HCT116 (cell line): ENCODE data around the gene PTCH2. TPM values are rescaled to one million over a fixed set of nuclear protein-coding genes. Genes with fewer than 3 reads are reported as not detected.

Experiments
- ATAC-seq: fragments of 200-7000 bp; cut with Tn5 transposase; 2 replicates; pipeline ENCODE4 v1.9.1; 2020; ENCODE audit warnings: mild to moderate bottlenecking, moderate library complexity
- BruUV-seq: library from RNA; stranded (reverse); fragments of 400-500 nt; replicated peaks from 2 replicates; lab custom pipeline; 2021; lab: Mats Ljungman, UMichigan
- CTCF ChIA-PET: fragments of 300-600 bp; sonication (Branson Sonifier 250); formaldehyde crosslinking; loops from one replicate; lab custom pipeline; 2021; ENCODE audit warnings: antibody characterized with exemption; lab: Charles Lee
- POLR2A ChIA-PET: fragments of 300-600, 350-600 bp; sonication (Branson Sonifier 250); formaldehyde crosslinking; loops from one replicate; lab custom pipeline; 2021; ENCODE audit warnings: antibody characterized with exemption; lab: Charles Lee
- RAD21 ChIA-PET, 2 experiments: fragments of 300-600 bp; sonication (Branson Sonifier 250); formaldehyde crosslinking; loops; one replicate each; lab custom pipeline; 2023; ENCODE audit warnings: low total read pairs in 2 of 2; ENCODE audit not compliant: uncharacterized antibody in 2 of 2, unreplicated experiment in 2 of 2, low non-redundant PET in 1 of 2; lab: Charles Lee
- DNase-seq: peaks from one replicate; pipeline ENCODE4 v3.0.0-alpha.2; 2010; ENCODE audit warnings: low read depth, low spot score
- H2AFZ ChIP-seq: fragments of 200-600 bp; shearing (Covaris generic), sonication (generic); 2 replicates; pipeline ENCODE4 v1.6.1; 2017; ENCODE audit warnings: low read depth, mixed run types, mixed read lengths, antibody characterized with exemption, low read length; ENCODE audit not compliant: poor library complexity, severe bottlenecking
- H3K27ac ChIP-seq: 2 replicates; pipeline ENCODE4 v1.5.1; 2012; ENCODE audit warnings: low read depth, low read length
- H3K27me3 ChIP-seq: fragments of 200-600 bp; sonication (generic); 2 replicates; pipeline ENCODE4 v1.6.1; 2016; ENCODE audit warnings: mixed run types, low read length, mixed read lengths; ENCODE audit not compliant: insufficient read depth
- H3K36me3 ChIP-seq, 2 experiments: fragments of 200-500 bp in 1 of 2; fragments of 200-600 bp in 1 of 2; sonication (Bioruptor generic) in 1 of 2; sonication (generic) in 1 of 2; 2 replicates each; pipeline versions ENCODE4 v1.5.1 to v1.6.1; 2014 to 2016; ENCODE audit warnings: low read length in 2 of 2, inconsistent platforms in 1 of 2, mixed read lengths in 1 of 2, mixed run types in 1 of 2; ENCODE audit not compliant: insufficient read depth in 2 of 2, control insufficient read depth in 1 of 2
- H3K4me1 ChIP-seq, 2 experiments: fragments of 200-600 bp in 1 of 2; sonication (generic) in 1 of 2; 2 replicates each; pipeline versions ENCODE4 v1.5.1 to v1.6.1; 2012 to 2017; ENCODE audit warnings: low read length in 2 of 2, inconsistent platforms in 1 of 2, mild to moderate bottlenecking in 1 of 2, mixed read lengths in 1 of 2, mixed run types in 1 of 2, moderate library complexity in 1 of 2; ENCODE audit not compliant: insufficient read depth in 2 of 2, control insufficient read depth in 1 of 2
- H3K4me2 ChIP-seq: fragments of 200-600 bp; sonication (generic); 2 replicates; pipeline ENCODE4 v1.6.1; 2017; ENCODE audit warnings: mixed run types, low read length, mixed read lengths
- H3K4me3 ChIP-seq, 2 experiments: fragments of 200-600 bp in 1 of 2; sonication (generic) in 1 of 2; replicated peaks in 1 of 2; 2 replicates each; pipeline ENCODE4 v1.5.1; 2011 to 2016; ENCODE audit warnings: low read length in 2 of 2, control low read depth in 1 of 2, low read depth in 1 of 2, mild to moderate bottlenecking in 1 of 2, mixed read lengths in 1 of 2, mixed run types in 1 of 2
- H3K79me2 ChIP-seq: fragments of 200-600 bp; sonication (generic); 2 replicates; pipeline ENCODE4 v1.6.1; 2017; ENCODE audit warnings: mild to moderate bottlenecking, mixed run types, low read length, moderate library complexity, mixed read lengths; ENCODE audit not compliant: insufficient read depth
- H3K9ac ChIP-seq: fragments of 200-600 bp; sonication (generic); 2 replicates; pipeline ENCODE4 v1.6.1; 2016; ENCODE audit warnings: low read length, mixed read lengths
- H3K9me2 ChIP-seq: fragments of 200-600 bp; sonication (generic), shearing (Covaris generic); 2 replicates; pipeline ENCODE4 v1.6.1; 2017; ENCODE audit warnings: mixed run types, mild to moderate bottlenecking, moderate library complexity; ENCODE audit not compliant: insufficient read depth
- H3K9me3 ChIP-seq, 2 experiments: fragments of 200-500 bp in 1 of 2; fragments of 200-600 bp in 1 of 2; sonication (Bioruptor generic) in 1 of 2; sonication (generic) in 1 of 2; 2 replicates each; pipeline ENCODE4 v1.6.1; 2014 to 2017; ENCODE audit warnings: low read length in 2 of 2, mixed read lengths in 2 of 2, inconsistent platforms in 1 of 2, low read depth in 1 of 2, mild to moderate bottlenecking in 1 of 2, mixed run types in 1 of 2, moderate library complexity in 1 of 2; ENCODE audit not compliant: control insufficient read depth in 1 of 2, insufficient read depth in 1 of 2
- H4K20me1 ChIP-seq: fragments of 200-600 bp; sonication (generic), shearing (Covaris generic); 2 replicates; pipeline ENCODE4 v1.6.1; 2017; ENCODE audit warnings: mixed run types, mild to moderate bottlenecking, moderate library complexity; ENCODE audit not compliant: insufficient read depth
- POLR2AphosphoS5 ChIP-seq: IDR thresholded peaks from 2 replicates; pipeline ENCODE4 v1.6.1; 2011; ENCODE audit warnings: mild to moderate bottlenecking, low read depth, low read length, moderate library complexity
- SIN3A ChIP-seq: IDR thresholded peaks from 2 replicates; pipeline ENCODE4 v1.6.1; 2012; ENCODE audit warnings: low read depth
- SP1 ChIP-seq: IDR thresholded peaks from 2 replicates; pipeline ENCODE4 v1.6.1; 2012; ENCODE audit warnings: low read depth
- SRF ChIP-seq: IDR thresholded peaks from 2 replicates; pipeline ENCODE4 v1.6.1; 2012; ENCODE audit warnings: low read depth
- TCF7L2 ChIP-seq: IDR thresholded peaks from 2 replicates; pipeline ENCODE4 v1.7.0; 2011; ENCODE audit warnings: borderline replicate concordance, inconsistent platforms; ENCODE audit not compliant: insufficient read depth, insufficient read length; ENCODE audit errors: extremely low read depth
- YY1 ChIP-seq: IDR thresholded peaks from 2 replicates; pipeline ENCODE4 v1.6.1; 2011; ENCODE audit warnings: low read length, low read depth, moderate library complexity, mild to moderate bottlenecking; ENCODE audit not compliant: insufficient replicate concordance; ENCODE audit errors: extremely low read depth
- ZFX ChIP-seq: fragments of 450-650 bp; IDR thresholded peaks from 2 replicates; pipeline ENCODE4 v1.6.1; 2017
- intact Hi-C: fragments of 100-400 bp; cut with micrococcal nuclease; formaldehyde crosslinking; loops from 2 replicates; pipeline ENCODE4 v1.10.0; 2022
- total RNA-seq: library from RNA; stranded (reverse); gene quantifications from one replicate; pipeline ENCODE4 v1.2.1, GENCODE V29; 2021; ENCODE audit not compliant: unreplicated experiment
- TF ChIP-seq, protein P1 (sequence below): IDR thresholded peaks from 2 replicates; pipeline ENCODE4 v1.6.1; 2012; ENCODE audit warnings: low read depth
- TF ChIP-seq, protein P2 (sequence below): IDR thresholded peaks from 2 replicates; pipeline ENCODE4 v1.6.1; 2011; ENCODE audit warnings: mild to moderate bottlenecking, low read length, moderate library complexity; ENCODE audit not compliant: insufficient replicate concordance; ENCODE audit errors: extremely low read depth
- TF ChIP-seq, protein P3 (sequence below): IDR thresholded peaks from 2 replicates; pipeline ENCODE4 v1.6.1; 2012

PTCH2 gene
- total RNA-seq, 1 experiment from 2014 or later = 1.3 TPM

DNA sequence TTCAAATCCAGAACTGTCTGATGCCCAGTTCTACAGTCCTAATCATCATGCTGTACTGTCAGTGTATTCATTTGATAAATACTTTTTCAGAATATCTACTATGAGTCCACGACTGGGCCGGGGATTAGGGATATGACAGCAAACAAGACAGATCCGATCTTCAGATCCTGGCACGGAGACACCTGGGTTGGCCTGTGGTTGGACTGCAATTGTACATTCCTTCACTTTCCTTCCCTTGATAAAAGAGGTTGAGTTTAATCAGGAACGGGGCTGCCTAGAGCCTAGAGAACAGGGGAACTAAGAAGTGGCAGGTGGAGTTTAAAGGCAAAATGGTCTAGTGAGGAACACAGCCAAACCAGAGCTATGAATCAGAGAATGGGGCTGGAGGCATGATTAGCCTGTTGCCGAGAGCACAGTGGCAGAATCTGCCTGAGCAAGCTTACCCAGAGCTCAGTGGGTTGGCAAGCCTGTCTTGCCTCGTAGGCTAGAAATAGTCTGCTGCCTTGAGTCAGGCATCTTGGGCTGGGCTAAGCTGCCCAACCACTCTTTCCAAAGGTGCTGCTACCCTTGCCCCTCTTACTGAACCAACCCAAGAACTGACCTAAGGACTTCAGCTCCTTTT is 38.1 kb upstream of the PTCH2 start:
- no peak overlapping the region for H3K27ac ChIP-seq
- H3K27me3 ChIP-seq = no peaks in the 10 kb centered on the region
- H3K36me3 ChIP-seq = peaks cover 0 to 6% of the 10 kb centered on the region in 2 experiments; a peak in 2 of 4 replicates
- no peak overlapping the region for H2AFZ ChIP-seq
- no peak overlapping the region for H3K4me2 ChIP-seq
- intact Hi-C loops = no loop called here
- H3K9me3 ChIP-seq = 0 out of 4 replicates have a peak, but pooled peaks cover 0 to 1% of the 10 kb centered on the region in 2 experiments
- H3K9ac ChIP-seq = no peak overlapping the region
- TF ChIP-seq ZFX (no peak), POLR2AphosphoS5 (no peak), SIN3A (no peak), TCF7L2 (no peak), SP1 (no peak), SRF (no peak), YY1 (no peak)
- TF ChIP-seq, protein P1, sequence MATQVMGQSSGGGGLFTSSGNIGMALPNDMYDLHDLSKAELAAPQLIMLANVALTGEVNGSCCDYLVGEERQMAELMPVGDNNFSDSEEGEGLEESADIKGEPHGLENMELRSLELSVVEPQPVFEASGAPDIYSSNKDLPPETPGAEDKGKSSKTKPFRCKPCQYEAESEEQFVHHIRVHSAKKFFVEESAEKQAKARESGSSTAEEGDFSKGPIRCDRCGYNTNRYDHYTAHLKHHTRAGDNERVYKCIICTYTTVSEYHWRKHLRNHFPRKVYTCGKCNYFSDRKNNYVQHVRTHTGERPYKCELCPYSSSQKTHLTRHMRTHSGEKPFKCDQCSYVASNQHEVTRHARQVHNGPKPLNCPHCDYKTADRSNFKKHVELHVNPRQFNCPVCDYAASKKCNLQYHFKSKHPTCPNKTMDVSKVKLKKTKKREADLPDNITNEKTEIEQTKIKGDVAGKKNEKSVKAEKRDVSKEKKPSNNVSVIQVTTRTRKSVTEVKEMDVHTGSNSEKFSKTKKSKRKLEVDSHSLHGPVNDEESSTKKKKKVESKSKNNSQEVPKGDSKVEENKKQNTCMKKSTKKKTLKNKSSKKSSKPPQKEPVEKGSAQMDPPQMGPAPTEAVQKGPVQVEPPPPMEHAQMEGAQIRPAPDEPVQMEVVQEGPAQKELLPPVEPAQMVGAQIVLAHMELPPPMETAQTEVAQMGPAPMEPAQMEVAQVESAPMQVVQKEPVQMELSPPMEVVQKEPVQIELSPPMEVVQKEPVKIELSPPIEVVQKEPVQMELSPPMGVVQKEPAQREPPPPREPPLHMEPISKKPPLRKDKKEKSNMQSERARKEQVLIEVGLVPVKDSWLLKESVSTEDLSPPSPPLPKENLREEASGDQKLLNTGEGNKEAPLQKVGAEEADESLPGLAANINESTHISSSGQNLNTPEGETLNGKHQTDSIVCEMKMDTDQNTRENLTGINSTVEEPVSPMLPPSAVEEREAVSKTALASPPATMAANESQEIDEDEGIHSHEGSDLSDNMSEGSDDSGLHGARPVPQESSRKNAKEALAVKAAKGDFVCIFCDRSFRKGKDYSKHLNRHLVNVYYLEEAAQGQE = no peak
- TF ChIP-seq, protein P2, sequence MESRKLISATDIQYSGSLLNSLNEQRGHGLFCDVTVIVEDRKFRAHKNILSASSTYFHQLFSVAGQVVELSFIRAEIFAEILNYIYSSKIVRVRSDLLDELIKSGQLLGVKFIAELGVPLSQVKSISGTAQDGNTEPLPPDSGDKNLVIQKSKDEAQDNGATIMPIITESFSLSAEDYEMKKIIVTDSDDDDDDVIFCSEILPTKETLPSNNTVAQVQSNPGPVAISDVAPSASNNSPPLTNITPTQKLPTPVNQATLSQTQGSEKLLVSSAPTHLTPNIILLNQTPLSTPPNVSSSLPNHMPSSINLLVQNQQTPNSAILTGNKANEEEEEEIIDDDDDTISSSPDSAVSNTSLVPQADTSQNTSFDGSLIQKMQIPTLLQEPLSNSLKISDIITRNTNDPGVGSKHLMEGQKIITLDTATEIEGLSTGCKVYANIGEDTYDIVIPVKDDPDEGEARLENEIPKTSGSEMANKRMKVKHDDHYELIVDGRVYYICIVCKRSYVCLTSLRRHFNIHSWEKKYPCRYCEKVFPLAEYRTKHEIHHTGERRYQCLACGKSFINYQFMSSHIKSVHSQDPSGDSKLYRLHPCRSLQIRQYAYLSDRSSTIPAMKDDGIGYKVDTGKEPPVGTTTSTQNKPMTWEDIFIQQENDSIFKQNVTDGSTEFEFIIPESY = no peak
- TF ChIP-seq, protein P3, sequence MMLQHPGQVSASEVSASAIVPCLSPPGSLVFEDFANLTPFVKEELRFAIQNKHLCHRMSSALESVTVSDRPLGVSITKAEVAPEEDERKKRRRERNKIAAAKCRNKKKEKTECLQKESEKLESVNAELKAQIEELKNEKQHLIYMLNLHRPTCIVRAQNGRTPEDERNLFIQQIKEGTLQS = no peak
- ChIA-PET RAD21 (no interaction called here), POLR2A (no interaction called here), CTCF (no interaction called here)
- DNase-seq = no peak
- H3K4me3 ChIP-seq = no peak overlapping the region
- no peaks in the 10 kb centered on the region for H4K20me1 ChIP-seq
- no peak for ATAC-seq
- H3K79me2 ChIP-seq = no peaks in the 10 kb centered on the region
- BruUV-seq = no TSS peak
- H3K4me1 ChIP-seq = no peaks in the 10 kb centered on the region
- no peaks in the 10 kb centered on the region; the same call in 1 of the 2 replicates for H3K9me2 ChIP-seq
